Inferior parietal cortex (tissue), 1 donor: ENCODE results near the gene TXNDC5.

Experiments
- DNase-seq: peaks from one replicate; pipeline ENCODE4 v3.0.0-alpha.2; 2016; ENCODE audit errors: extremely low spot score

TXNDC5 gene

DNA sequence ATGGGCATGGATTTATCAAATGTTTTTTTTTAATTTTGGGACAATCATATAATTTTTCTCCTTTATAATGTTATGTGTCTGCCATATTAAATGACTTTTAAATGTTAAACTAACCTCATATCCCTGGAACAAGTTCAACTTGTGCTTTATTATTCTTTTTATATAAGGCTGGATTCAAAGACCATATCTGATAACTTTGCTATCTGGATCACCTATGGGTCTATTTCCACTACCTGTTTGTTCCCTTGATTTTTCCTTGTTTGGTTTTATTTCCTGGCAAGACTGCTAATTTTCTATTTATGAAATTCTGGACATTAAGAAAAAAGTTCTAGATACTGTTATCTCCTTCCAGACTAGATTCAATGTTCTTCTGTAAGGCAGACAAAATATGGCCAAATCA lies 58.8 kb downstream of the TXNDC5 start:
- DNase-seq, result no peak

GRCh38 chr6:7848229-7848628 lies 62.4 kb downstream of the TXNDC5 start:
- no peak for DNase-seq

GRCh38 chr6:7846966-7847818 lies 63.4 kb downstream of the TXNDC5 start:
- DNase-seq, result no peak

DNA sequence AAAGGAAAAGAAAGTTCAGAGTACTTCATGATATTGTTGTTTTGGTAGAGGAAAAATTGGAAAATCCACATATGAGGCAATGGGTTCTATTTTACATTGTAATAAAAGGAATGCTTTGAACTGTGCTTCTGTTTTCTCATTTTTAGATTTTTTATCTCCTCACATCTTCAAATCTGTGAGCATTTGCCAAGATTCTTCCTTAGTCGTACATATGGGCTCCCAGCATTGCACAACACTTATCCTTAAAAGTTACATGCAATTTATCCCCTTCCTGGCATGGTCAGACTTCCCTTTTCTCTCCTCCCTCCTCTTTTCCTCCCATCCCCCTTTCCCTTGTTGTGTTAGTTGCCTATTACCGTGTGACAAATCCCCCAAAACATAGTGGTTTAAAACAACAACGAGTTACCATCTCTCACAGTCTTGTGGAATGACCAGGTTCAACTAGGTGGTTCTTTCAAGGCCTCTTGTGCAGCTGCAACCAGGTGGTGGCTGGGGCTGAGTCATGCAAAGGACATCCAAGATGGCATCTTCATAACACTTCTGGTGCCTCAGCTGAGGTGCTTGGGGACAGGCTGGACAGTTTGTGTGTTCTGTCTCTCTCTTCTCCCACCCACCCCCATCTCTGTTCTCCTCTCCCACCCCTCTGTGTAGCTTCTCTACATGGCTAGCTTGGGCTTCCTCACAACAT lies 68.7 kb downstream of the TXNDC5 start:
- DNase-seq, result no peak

DNA sequence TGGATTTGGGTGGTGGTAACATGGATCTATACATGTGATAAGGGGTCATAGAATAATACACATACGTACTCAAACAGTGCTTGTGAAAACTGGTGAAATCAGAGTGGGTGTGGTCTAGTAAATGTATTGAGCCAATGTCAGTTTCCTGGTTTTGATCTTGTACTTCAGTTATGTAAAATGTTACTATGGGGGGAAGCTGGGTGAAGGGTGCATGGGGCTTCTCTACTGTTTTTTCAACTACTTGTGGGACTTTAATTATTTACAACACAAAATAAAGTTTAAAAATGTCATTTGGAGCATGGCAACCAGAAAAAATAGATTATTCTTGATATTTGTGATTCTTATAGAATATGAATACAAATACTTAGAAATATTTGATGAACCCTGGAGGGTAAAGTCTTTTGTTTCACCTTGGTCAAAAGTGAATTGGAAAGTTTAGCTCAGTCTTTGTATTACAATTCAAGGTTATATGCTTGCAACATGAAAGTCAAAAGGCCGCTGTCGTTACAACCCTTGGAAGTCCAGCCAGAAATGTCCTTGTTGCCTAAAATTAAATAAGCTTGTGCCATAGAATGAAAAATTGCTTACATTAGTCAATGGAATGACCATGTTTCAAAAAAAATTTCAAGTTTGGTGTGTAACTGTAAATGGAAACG lies 74.1 kb downstream of the TXNDC5 start:
- no peak for DNase-seq

GRCh38 chr6:7833751-7834070 lies 76.9 kb downstream of the TXNDC5 start:
- DNase-seq, result no peak

DNA sequence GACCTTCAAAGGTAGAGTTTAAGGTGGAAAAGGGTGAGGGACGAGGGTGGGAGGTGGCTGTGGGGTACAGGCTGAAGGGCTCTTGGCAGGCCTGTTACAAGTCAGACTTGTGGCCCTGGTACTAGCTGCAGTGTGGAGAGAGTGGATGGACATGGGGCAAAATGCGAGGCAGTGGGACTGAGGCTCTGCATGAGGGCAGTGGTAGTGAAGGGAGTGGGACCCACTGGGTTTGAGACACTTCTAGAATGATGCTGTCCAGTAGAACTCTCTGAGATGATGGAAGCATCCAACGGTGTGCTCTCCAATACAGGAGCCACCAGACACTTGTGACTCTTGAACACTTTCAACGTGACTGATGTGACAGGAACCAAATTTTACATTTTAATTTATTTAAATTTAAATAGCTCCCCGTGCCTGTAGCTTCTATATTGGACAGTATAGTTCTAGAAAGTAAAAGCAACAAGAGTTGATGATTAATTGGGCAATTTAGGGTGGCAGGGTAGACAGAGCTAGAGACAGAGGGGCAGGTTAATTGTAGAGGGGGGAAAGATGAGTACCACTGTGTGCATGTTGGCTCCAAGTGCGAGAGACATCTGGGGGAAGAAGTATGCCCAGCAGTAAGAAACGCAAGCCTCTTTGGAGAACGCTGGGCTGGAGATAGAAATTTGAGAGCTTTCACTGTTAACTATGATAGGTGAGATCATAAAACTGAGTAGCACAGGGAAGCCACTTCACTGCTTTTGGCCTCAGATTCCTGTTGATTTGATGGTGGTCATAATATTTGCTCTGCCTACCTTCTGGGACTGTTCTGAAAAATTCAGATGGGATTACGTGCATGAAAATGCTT lies 77.5 kb downstream of the TXNDC5 start:
- DNase-seq, result no peak
